GM19438 (cell line): ENCODE measurements around the gene SLIT3.

Experiments used
- ATAC-seq: cut with Tn5 transposase; IDR thresholded peaks from one replicate; pipeline ENCODE4 v1.9.1; 2021; ENCODE audit warnings: low read depth; ENCODE audit not compliant: unreplicated experiment

The SLIT3 gene

GRCh38 chr5:168946363-168946762 lies 354.6 kb downstream of the SLIT3 start:
- ATAC-seq, result no peak

- ATAC-seq, result no peak
These were observed 356.9 kb downstream of the SLIT3 start for GRCh38 chr5:168944004-168944403.

GRCh38 chr5:168943091-168943884 lies 357.7 kb downstream of the SLIT3 start:
- no peak for ATAC-seq

DNA sequence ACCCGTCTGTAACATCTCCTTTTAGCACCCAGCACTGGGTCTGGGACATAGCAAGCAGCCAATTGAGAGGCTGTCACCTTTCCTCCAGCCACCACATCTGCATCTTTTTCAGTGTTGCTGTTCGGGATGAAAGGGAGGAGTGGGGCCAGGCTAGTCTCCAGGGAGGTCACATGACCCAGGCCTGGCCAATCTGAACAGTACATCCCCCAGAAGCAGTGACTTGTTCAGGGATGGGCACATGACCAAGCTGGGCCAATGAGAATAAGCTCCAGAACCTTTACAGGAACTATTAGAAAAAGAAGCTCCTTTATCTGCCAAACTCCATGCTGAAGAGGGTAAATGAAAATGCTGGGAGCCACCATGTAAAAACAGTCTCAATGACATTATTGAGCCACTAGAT lies 359.0 kb downstream of the SLIT3 start:
- no peak for ATAC-seq

GRCh38 chr5:168940712-168941111 lies 360.2 kb downstream of the SLIT3 start:
- no peak for ATAC-seq

DNA sequence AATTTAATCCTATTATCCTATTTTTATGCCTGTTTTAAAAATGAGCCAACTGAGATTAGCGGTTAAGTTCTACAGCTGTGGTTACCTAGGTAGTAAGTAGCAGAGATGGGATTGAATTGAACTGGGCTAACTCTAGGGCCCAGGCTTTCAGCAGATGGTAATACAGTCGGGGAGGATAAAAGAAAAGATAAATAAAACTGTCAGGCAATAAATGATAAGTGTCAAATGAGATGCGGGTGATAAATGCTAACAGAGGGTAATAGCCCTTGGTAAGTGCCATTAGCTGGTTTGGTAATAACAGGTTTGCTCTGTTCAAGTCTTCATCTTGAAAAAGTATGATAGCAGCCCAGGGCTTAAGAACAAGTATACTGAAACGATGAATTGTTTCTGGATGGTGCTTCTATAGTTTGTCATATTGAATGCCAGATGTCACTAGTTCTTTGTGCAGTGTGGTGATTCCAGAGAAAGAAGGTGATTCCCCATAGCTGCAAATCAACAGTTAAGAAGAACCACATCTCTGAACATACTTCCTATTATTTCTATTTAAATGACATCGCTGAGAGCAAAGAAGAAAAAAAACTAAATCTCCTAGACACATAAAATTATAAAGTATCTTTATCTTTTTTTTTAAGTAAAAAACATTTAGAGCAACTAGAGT lies 360.9 kb downstream of the SLIT3 start:
- no peak for ATAC-seq

DNA sequence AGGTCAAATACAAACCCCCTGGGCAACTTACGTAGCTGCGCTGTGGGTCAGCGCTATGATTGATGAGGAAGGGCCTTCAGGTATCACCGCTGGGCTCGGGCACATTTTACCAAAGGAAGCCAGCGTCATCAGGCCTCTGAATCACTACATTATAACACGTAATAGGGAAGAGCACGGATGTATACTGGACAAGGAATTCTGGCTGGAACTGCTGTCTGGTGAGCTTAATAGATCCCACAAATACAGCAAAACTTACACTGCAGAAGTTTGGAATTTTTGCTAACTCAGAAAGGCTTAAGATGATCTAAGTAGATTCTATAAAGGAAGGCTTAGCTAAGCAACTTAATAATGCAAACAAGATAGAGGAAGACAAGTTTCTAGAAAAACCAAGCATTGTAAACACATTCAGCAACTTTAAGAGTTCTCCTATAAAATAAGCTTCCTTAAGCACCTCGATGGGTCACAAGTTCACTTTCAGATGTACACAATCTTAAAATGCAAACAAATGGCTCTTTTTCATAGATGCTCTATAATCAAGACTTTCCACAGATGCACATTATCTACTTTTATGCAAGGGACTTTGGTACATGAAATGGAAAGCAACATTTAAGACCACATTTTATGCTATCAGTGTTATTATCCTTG lies 361.7 kb downstream of the SLIT3 start:
- ATAC-seq, result no peak

DNA sequence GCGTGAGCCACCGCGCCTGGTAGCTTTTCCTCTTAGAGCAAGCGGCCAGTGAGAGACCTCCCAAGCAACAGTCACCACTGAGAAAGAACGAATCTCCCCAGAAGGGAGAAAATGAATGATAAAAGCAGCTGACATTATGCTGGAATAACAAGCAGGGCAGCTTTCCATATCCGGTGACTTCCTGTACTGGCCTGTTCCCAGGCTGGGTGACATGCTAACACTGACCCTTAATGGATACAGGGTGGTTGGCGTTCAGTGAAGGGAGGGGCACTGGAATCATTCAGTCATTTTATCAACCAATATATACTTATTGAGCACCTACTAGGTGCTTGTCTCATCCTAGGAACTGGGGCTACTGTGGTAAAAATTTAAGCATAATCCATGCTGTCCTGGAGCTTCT lies 364.4 kb downstream of the SLIT3 start:
- no peak for ATAC-seq

GRCh38 chr5:168935183-168935582 lies 365.8 kb downstream of the SLIT3 start:
- ATAC-seq, result no peak

DNA sequence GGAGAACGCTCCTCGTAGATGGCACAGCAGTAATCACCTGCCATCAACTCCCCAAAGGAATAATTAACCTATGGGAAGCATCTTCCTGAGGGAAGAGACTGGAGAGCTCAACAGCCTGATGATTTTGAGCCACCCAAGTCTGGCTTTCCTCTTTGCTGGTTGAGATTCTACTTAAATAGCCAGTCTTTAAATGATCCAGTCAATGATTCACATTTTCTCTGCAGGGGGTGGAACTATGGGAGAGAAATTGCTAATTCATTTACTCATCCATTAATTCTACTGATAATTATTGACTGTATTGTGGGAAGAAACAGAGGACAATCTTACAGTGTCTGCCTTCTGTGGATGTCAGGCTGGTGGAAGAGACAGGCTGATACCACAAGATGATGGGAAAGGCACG lies 366.8 kb downstream of the SLIT3 start:
- ATAC-seq, result no peak

DNA sequence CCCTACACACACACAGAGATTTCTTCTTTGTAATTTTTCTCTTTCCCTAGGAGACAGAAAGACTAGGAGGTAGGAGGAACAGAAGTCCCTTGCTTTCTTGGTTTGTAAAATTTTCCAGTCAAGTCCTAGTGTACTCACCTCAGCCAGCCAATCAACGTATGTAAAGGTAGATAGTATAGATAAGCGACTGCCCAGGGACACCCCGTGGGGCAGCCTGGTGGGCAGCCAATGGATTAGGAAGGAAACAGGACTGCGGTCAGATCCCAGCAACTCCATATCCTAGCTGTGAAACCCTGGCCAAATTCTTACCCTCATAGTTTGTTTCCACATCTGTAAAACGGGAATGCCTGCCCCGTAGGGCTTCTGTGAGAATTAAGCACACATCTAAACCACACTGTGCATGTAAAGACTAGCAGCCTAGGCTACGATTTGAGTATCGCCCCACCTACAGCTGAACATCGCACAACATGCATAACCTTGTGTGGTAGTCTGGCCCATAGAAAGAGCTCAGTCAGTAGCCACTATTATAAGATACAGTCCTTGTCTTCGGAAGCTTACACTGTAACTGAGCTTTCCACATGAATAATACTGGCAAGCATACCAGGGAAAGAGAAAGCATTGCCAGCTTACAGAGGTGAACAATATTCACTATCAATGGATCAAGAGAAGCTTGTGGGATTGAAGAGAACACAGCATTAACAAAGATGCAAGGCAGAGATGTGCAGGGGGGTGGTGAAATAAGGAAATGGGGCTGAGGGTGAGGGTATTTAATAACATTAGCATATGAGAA lies 368.3 kb downstream of the SLIT3 start:
- no peak for ATAC-seq

- no peak for ATAC-seq
These were observed 369.1 kb downstream of the SLIT3 start for GRCh38 chr5:168931638-168932345.

GRCh38 chr5:168929656-168930055 lies 371.3 kb downstream of the SLIT3 start:
- ATAC-seq, result no peak

DNA sequence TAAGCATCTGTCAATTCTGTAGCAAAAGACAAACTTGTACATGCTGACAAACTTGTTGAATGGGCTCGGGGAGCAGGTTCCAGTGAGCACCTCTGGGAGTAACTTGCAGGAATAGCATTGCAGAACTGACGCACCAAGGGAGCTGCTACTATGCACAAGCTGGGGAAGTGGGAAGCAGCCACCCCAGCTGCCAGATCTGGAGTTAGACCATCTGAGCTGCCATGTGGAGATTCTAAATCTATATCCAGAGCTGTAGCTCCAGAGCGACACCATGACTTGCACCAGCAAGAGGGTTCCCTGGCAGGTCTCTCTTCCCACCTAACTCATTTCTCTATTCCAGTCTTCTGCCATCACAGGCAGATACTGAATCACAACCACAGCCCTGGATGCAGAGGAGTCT lies 375.8 kb downstream of the SLIT3 start:
- no peak for ATAC-seq

DNA sequence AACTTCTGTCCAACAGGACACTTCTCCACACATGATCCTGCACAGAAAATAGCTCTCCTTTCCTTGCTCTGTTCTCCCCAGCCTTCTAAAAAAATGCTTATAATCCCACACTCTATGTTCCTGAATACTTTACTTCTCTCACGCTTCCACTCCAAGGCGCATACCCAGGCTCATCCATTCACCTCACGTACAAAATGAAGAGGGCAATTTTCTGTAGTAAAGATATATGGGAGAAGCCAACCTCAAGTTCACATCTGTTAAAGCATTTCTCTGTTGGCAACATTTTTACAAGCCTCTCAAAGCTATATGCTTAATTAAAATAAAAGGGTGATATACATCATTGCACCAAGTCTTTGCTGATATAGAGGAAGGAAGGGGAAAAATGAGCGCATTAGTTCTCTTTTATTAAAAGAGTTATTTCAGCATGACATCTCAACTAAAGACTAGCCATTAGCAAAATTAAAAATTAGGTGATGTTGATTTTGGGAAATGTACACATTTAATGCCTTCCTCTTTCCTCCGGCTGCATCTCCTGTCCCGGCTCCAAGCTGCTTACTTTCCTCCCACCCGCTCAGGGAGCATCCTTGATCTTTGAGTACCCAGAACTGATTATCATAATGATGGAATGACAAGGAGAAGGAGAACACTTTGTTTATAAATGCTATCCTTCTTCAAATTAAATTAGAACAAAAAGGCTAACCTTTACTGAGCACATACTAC lies 379.6 kb downstream of the SLIT3 start:
- ATAC-seq, result no peak

GRCh38 chr5:168920019-168920810 lies 380.7 kb downstream of the SLIT3 start:
- ATAC-seq, result no peak

DNA sequence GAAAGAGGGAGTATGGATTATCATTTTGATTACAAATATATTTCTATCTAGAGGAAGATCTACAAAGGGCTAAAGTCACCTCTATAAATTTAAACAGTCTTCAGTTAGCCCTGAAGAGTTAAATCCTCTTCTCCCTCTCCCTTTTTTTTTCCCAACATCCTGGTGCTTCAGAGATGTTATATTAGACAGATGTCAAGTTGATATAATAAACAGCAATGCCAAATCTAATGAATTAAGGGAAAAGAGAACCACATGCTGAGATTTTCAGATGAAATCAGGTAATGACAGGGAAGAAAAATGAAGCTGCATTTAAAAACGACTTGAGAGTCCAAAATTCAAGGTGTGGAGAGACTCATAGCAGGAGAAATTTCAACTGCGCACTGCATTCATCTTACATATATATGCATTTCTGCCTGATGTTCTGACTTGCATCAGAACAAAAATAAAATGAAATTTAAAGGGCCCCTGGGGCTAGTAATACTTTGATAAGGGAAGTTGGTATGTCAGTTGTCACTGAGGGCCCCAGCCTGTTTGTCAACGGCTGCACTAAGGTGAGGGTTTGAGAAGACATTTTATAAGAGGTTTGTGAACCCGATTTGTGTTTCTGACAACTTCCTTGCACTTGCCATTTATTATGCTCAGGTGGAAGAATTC lies 382.9 kb downstream of the SLIT3 start:
- ATAC-seq, result no peak

DNA sequence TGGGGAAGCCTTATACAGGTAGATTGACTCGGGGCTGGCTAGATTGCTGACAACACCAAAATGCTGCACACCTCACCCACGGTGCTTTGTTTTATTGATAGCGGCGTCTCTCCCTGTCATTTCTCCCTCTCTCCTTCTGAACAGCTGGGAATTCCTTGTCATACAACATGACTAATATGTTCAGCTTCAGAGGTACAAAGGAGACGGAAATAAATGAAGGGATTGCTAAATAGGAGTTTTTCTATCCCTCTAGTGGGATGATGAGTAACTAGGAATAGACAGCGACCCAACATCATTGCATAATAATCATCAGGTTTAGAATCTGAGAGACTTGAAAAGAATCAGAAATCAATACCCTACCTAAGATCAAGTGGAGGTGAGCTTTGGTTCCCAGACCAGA lies 384.1 kb downstream of the SLIT3 start:
- ATAC-seq, result no peak
